ENCODE measurements around the gene COLGALT1.
"Not testable (repeated sequence)": the region's sequence is repeated elsewhere in the genome, so short reads cannot be mapped to it uniquely, and the experiment has no call there.

The COLGALT1 gene

GRCh38 chr19:17544418-17544817, 11.0 kb upstream of the COLGALT1 start:
- TF ChIP-seq, protein P1, sequence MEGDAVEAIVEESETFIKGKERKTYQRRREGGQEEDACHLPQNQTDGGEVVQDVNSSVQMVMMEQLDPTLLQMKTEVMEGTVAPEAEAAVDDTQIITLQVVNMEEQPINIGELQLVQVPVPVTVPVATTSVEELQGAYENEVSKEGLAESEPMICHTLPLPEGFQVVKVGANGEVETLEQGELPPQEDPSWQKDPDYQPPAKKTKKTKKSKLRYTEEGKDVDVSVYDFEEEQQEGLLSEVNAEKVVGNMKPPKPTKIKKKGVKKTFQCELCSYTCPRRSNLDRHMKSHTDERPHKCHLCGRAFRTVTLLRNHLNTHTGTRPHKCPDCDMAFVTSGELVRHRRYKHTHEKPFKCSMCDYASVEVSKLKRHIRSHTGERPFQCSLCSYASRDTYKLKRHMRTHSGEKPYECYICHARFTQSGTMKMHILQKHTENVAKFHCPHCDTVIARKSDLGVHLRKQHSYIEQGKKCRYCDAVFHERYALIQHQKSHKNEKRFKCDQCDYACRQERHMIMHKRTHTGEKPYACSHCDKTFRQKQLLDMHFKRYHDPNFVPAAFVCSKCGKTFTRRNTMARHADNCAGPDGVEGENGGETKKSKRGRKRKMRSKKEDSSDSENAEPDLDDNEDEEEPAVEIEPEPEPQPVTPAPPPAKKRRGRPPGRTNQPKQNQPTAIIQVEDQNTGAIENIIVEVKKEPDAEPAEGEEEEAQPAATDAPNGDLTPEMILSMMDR (IDR thresholded peaks at IDR 0.05; ENCODE audit: control insufficient read depth, insufficient read depth, low read depth, low read length, missing control alignments): no peak
- no peak overlapping the region for H3K4me3 ChIP-seq (ENCODE audit: control insufficient read depth, low read depth, low read length)
- no peak for DNase-seq (ENCODE audit: low read depth)

- TF ChIP-seq, protein P1 (IDR thresholded peaks at IDR 0.05; ENCODE audit: control insufficient read depth, insufficient read depth, low read depth, low read length, missing control alignments): no peak
- DNase-seq (ENCODE audit: low read depth): no peak
These were observed 7.3 kb upstream of the COLGALT1 start for GRCh38 chr19:17548145-17548544.

DNA sequence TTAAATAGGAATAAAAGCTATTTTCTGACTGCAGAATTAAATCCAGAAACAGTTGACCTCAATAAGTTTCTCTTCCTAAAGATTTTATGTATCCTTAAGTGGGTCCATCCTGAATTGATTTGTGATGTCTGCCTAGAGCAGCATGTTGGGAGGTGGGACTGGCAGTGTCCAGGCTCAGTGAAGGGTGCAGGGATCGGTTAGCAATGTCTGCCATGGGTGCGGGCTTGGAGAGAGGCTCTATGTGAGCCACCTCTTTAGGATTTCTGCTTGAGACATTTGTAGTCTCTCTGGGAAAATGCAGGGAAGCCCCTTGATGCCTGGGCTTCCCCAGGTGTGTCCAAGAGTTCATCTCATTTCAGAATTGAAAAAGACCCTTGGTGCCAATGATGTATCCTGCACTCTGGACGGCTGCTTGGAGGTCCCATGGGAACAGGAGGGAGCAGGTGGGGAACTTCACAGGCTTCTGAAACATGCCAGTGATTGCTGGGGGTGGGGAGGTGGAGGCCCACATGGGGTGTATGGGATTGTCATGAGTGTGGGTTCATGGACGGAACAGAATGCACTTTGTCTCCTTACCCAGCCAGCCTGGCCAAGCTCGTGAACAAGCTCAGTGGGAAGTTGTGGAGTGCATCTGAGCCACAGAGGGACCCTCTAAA, 6.2 kb upstream of the COLGALT1 start:
- no peak for DNase-seq (ENCODE audit: low read depth)
- no peak overlapping the region for H3K4me3 ChIP-seq (ENCODE audit: control insufficient read depth, low read depth, low read length)
- TF ChIP-seq, protein P1 (IDR thresholded peaks at IDR 0.05; ENCODE audit: control insufficient read depth, insufficient read depth, low read depth, low read length, missing control alignments): no peak

More at GRCh38 chr19:17548145-17548544, 7.3 kb upstream of the COLGALT1 start:
- no peak overlapping the region for H3K4me3 ChIP-seq (ENCODE audit: control insufficient read depth, low read depth, low read length)

DNA sequence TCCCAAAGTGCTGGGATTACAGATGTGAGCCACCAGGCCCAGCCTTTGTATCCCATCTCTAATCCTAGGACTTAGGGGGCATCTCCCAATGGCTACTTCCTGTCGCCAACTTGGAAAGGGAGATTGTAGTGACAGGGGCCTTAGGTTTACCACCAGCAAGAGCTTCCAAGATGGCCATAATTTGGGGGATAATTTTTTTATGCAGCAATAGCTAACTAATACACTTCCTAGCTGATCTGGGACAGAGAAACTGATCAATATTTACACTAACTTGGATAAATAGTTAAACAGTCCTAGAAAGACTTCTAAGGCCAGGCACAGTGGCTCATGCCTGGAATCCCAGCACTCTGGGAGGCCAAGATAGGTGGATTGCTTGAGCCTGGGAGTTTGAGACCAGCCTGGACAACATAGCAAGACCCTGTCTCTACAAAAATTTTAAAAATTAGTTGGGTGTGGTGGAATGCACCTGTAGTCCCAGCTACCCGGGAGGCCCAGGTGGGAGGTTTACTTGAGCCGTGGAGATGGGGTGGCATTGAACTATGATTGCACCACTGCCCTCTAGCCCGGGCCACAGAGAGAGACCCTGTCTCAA, 5.3 kb upstream of the COLGALT1 start:
- H3K4me3 ChIP-seq (ENCODE audit: control insufficient read depth, low read depth, low read length): no peak overlapping the region
- TF ChIP-seq, protein P1 (IDR thresholded peaks at IDR 0.05; ENCODE audit: control insufficient read depth, insufficient read depth, low read depth, low read length, missing control alignments): no peak
- no peak for DNase-seq (ENCODE audit: low read depth)

DNA sequence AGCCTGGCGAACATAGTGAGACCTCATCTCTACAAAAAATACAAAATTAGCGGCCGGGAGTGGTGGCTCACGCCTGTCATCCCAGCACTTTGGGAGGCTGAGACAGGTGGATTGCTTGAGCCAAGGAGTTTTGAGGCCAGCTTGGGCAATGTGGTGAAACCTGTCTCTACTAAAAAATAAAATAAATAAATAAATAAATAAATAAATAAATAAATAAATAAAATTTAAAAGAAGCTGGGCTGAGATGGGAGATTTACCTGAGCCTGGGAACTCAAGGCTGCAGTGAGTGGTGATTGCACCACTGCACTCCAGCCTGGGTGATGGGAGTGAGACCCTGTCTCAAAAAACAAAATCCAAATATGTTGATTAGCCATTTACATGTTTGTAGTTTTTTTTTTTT, 2.7 kb upstream of the COLGALT1 start:
- H3K4me3 ChIP-seq (ENCODE audit: control insufficient read depth, low read depth, low read length); DNase-seq (ENCODE audit: low read depth): not testable (repeated sequence)

- peak; percentile 84 for DNase-seq (ENCODE audit: low read depth)
- TF ChIP-seq, protein P1 (IDR thresholded peaks at IDR 0.05; ENCODE audit: control insufficient read depth, insufficient read depth, low read depth, low read length, missing control alignments): no peak
- no peak overlapping the region for H3K4me3 ChIP-seq (ENCODE audit: control insufficient read depth, low read depth, low read length)
These were observed 2.2 kb upstream of the COLGALT1 start for GRCh38 chr19:17553256-17553655.

- TF ChIP-seq, protein P1 (IDR thresholded peaks at IDR 0.05; ENCODE audit: control insufficient read depth, insufficient read depth, low read depth, low read length, missing control alignments): no peak
- DNase-seq (ENCODE audit: low read depth): no peak
- H3K4me3 ChIP-seq (ENCODE audit: control insufficient read depth, low read depth, low read length): peak overlapping the region; percentile 89
These were observed 425 bp upstream of the COLGALT1 start for GRCh38 chr19:17554968-17555479.

All from AG09309 (cell line).